Measurements from ENCODE around the gene RORB.

DNA sequence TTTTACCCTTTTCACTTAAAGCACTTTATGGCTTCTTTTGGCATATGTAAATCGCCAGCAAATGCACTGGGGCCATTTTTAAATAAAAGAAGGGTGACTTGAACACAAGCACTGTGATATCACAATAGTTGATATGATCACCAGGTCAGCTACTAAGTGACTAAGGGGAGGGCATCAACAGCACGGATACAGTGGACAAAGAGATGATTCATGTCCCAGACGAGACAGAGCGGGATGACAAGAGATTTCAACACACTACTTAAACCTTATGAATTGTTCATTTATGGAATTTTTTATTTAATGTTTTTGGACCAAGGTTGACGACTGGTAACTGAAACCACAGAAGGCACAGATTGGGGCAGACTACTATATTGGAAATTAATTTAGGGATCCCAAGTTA, 54.1 kb downstream of the RORB start:
- TF ChIP-seq, protein P1, sequence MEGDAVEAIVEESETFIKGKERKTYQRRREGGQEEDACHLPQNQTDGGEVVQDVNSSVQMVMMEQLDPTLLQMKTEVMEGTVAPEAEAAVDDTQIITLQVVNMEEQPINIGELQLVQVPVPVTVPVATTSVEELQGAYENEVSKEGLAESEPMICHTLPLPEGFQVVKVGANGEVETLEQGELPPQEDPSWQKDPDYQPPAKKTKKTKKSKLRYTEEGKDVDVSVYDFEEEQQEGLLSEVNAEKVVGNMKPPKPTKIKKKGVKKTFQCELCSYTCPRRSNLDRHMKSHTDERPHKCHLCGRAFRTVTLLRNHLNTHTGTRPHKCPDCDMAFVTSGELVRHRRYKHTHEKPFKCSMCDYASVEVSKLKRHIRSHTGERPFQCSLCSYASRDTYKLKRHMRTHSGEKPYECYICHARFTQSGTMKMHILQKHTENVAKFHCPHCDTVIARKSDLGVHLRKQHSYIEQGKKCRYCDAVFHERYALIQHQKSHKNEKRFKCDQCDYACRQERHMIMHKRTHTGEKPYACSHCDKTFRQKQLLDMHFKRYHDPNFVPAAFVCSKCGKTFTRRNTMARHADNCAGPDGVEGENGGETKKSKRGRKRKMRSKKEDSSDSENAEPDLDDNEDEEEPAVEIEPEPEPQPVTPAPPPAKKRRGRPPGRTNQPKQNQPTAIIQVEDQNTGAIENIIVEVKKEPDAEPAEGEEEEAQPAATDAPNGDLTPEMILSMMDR (IDR thresholded peaks at IDR 0.05), result no peak
- no peak for TF ChIP-seq POLR2A (IDR thresholded peaks at IDR 0.05)

Measured in esophagus squamous epithelium (tissue), 4 donors.